Adrenal gland (tissue), 12 donors: Measurements from ENCODE around the gene RPA4. TPM values are rescaled to one million over a fixed set of nuclear protein-coding genes. Genes with fewer than 3 reads are reported as not detected.

Experiments used
- DNase-seq, 7 donors: peaks; one replicate each; pipeline ENCODE4 v3.0.0-alpha.2; 2019 to 2020
- H3K27ac ChIP-seq, 5 donors: fragments of 200-600 bp; sonication (generic) in 4 of 5; 1 replicate in 3 of 5; 2 replicates in 2 of 5; pipeline versions ENCODE4 v1.5.1 to v1.8.0; 2016 to 2020; ENCODE audit warnings: mild to moderate bottlenecking in 1 of 5
- H3K27me3 ChIP-seq: fragments of 200-600 bp; 2 replicates; pipeline ENCODE4 v1.8.0; 2021
- H3K36me3 ChIP-seq, 2 donors: fragments of 200-600 bp; replicated peaks in 1 of 2; 1 replicate in 1 of 2; 2 replicates in 1 of 2; pipeline versions ENCODE4 v1.5.1 to v1.8.0; 2018 to 2022
- H3K4me1 ChIP-seq, 2 donors: fragments of 200-600 bp; replicated peaks in 1 of 2; 1 replicate in 1 of 2; 2 replicates in 1 of 2; pipeline versions ENCODE4 v1.5.1 to v1.8.0; 2018 to 2021
- H3K4me3 ChIP-seq, 4 donors: fragments of 200-600 bp; sonication (generic) in 3 of 4; one replicate each; pipeline ENCODE4 v1.5.1; 2016 to 2018
- H3K9me3 ChIP-seq, 3 donors: fragments of 200-600 bp; sonication (generic) in 1 of 3; replicated peaks in 1 of 3; 1 replicate in 2 of 3; 2 replicates in 1 of 3; pipeline versions ENCODE4 v1.5.1 to v1.8.0; 2016 to 2021
- POLR2A ChIP-seq, 2 donors: fragments of 450-650 bp; IDR thresholded peaks; one replicate each; pipeline ENCODE4 v1.6.1; 2017; ENCODE audit warnings: antibody characterized with exemption in 2 of 2, mild to moderate bottlenecking in 2 of 2, moderate library complexity in 1 of 2
- WGBS, 4 donors: extraction: QIAGEN DNeasy Blood & Tissue Kit in 2 of 4; methylation state at CpG; one replicate each; pipeline versions ENCODE4 v1.1.5 to v1.1.7; 2013 to 2017; 5-methylcytosine and 5-hydroxymethylcytosine counted together
- intact Hi-C, 2 donors: fragments of 100-400 bp; cut with DNase I; formaldehyde crosslinking; loops; one replicate each; pipeline versions ENCODE4 v1.14.1 to v1.15.0; 2022 to 2023
- polyA plus RNA-seq, 3 donors: library from polyadenylated mRNA; stranded (reverse); fragments of 200-250 nt in 2 of 3; fragments of 350-450 nt in 1 of 3; fragmentation: Illumina TruSeq in 1 of 3; extraction: RNeasy Lipid Tissue Mini Kit (QIAGEN cat#74804) in 1 of 3; gene quantifications; one replicate each; pipeline ENCODE4 v1.2.3, GENCODE V29; 2013 to 2014
- total RNA-seq, 9 donors: library from RNA; depleted of rRNA in 4 of 9; stranded (reverse); fragments of >200 nt in 4 of 9; fragments of 120-200 nt in 1 of 9; fragmentation: NEBNext Ultra II Directional in 1 of 9; extraction: Animal tissue kit (Norgen Biotek cat#: 25700) in 1 of 9; gene quantifications; one replicate each; pipeline versions ENCODE4 v1.1.0 to v1.2.4, GENCODE V29; 2013 to 2023
- TF ChIP-seq, protein P1 (sequence below), 6 experiments: fragments of 450-650 bp in 4 of 6; fragments of 200-600 bp in 2 of 6; sonication (generic) in 1 of 6; IDR thresholded peaks; 1 replicate in 5 of 6; 2 replicates in 1 of 6; pipeline versions ENCODE4 v1.5.1 to v1.8.0; 2016 to 2021; ENCODE audit warnings: antibody characterized with exemption in 6 of 6, mild to moderate bottlenecking in 2 of 6, moderate library complexity in 1 of 6
- donor health status: healthy with polysubstance abuse.
- donor health status: Bipolar disorder and iron deficiency.
- donor health status: DM: yes; HTN: yes; CAD: no.
- donor health status: DM: no; HTN: no; CAD: no.
- donor health status: DM: no; HTN: no; CAD: no.
- donor health status: DM: yes; HTN: yes; CAD: no.

Gene RPA4
- total and polyA plus RNA-seq, 12 donors: 0.07 to 2.0 (median 0.32) TPM; not detected in 3

DNA sequence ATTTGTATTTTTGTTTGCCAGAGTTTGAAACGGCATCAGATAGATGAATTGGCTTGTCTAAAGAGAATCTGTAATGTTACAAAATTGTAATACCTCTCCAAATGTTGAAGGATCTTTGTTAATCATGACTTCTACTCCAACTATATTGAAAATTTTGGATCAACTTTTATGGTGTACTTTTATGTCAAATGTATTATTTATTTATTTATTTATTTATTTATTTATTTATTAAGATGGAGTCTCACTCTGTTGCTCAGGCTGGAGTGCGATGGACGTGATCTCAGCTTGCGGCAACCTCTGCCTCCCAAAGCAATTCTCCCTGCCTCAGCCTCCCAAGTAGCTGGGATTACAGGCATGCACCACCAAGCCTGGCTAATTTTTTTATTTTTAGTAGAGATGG is 36.0 kb downstream of the RPA4 start:
- no peak for DNase-seq
- intact Hi-C loops: no loop called here
- no peak for TF ChIP-seq POLR2A (IDR thresholded peaks at IDR 0.05)
- TF ChIP-seq, protein P1, sequence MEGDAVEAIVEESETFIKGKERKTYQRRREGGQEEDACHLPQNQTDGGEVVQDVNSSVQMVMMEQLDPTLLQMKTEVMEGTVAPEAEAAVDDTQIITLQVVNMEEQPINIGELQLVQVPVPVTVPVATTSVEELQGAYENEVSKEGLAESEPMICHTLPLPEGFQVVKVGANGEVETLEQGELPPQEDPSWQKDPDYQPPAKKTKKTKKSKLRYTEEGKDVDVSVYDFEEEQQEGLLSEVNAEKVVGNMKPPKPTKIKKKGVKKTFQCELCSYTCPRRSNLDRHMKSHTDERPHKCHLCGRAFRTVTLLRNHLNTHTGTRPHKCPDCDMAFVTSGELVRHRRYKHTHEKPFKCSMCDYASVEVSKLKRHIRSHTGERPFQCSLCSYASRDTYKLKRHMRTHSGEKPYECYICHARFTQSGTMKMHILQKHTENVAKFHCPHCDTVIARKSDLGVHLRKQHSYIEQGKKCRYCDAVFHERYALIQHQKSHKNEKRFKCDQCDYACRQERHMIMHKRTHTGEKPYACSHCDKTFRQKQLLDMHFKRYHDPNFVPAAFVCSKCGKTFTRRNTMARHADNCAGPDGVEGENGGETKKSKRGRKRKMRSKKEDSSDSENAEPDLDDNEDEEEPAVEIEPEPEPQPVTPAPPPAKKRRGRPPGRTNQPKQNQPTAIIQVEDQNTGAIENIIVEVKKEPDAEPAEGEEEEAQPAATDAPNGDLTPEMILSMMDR (IDR thresholded peaks at IDR 0.05): no peak
- no peaks in the 10 kb centered on the region for H3K9me3 ChIP-seq
- no peak overlapping the region for H3K4me3 ChIP-seq
- no peaks in the 10 kb centered on the region for H3K27me3 ChIP-seq
- H3K4me1 ChIP-seq: no peaks in the 10 kb centered on the region
- no peak overlapping the region for H3K27ac ChIP-seq
- H3K36me3 ChIP-seq: no peaks in the 10 kb centered on the region
- WGBS, 4 donors: 82 to 99% (median 94%) methylated on average over 4 of the region's 4 CpGs

DNA sequence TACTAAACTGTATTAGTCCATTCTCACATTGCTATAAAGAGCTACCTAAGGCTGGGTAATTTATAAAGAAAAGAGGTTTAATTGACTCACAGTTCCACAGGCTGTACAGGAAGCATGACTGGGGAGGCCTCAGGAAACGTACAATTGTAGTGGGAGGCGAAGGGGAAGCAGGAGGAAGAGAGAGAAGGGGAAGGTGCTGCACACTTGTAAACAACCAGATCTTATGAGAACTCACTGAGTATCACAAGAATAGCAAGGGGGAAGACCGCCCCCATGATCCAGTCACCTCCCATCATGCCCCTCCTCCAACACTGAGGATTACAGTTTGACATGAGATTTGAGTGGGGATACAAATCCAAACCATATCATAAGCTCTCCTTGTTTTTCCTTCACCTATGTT is 40.9 kb downstream of the RPA4 start:
- intact Hi-C loops: no loop called here

DNA sequence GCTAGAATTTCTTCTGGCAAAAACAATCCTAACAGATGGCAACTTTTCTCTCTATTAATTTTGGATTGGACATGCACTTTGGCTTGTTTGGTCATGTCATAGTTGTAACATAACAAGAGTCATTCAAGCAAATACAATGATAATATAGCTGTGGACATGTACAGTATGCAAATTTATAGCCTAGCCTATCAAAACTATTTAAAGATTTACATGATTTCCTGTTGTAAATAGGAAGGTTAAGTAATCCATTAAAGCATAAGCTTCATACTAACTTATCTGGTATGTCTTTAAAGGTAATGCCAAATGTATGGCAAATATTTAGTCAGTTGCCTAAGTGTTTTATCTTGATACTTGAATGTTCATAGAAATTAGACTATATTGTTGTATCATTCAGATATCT is 45.3 kb downstream of the RPA4 start:
- Histone ChIP-seq H3K9me3 (no peaks in the 10 kb centered on the region), H3K4me1 (no peaks in the 10 kb centered on the region), H3K27me3 (no peaks in the 10 kb centered on the region), H3K36me3 (no peaks in the 10 kb centered on the region), H3K27ac (no peak overlapping the region), H3K4me3 (no peak overlapping the region)
- DNase-seq: no peak
- no peak for TF ChIP-seq POLR2A (IDR thresholded peaks at IDR 0.05)
- TF ChIP-seq, protein P1 (IDR thresholded peaks at IDR 0.05): no peak
- intact Hi-C loops: no loop called here

More for the DNA sequence above, 40.9 kb downstream of the RPA4 start:
- no peaks in the 10 kb centered on the region for H3K4me1 ChIP-seq
- H3K27me3 ChIP-seq: no peaks in the 10 kb centered on the region
- no peak overlapping the region for H3K27ac ChIP-seq
- H3K4me3 ChIP-seq: no peak overlapping the region
- WGBS, 4 donors: 67 to 90% (median 72%) methylated on average over 3 of the region's 3 CpGs
- no peak for DNase-seq
- no peaks in the 10 kb centered on the region for H3K36me3 ChIP-seq
- TF ChIP-seq, protein P1 (IDR thresholded peaks at IDR 0.05): no peak
- no peak for TF ChIP-seq POLR2A (IDR thresholded peaks at IDR 0.05)
- H3K9me3 ChIP-seq: no peaks in the 10 kb centered on the region

Other genes with a start within 250 kb of the RPA4 start
- 10 to 100 TPM; 11.2 to 33.3 (median 14.1) TPM for gene DIAPH2, start 199.1 kb upstream of the RPA4 start, total RNA-seq
- 1 to 10 TPM; 3.2 to 8.2 (median 5.3) TPM for gene DIAPH2, start 199.1 kb upstream of the RPA4 start, polyA plus RNA-seq